Cortex of kidney (tissue), 1 donor: ENCODE results near the gene CCNDBP1.
A peak's percentile ranks its signal among the peaks of the same experiment; 100 is the strongest.
"Not testable (repeated sequence)": the region's sequence is repeated elsewhere in the genome, so short reads cannot be mapped to it uniquely, and the experiment has no call there.

Experiments
- DNase-seq: peaks from one replicate; lab custom pipeline; 2025; lab: John Stamatoyannopoulos, UW

The CCNDBP1 gene, protein sequence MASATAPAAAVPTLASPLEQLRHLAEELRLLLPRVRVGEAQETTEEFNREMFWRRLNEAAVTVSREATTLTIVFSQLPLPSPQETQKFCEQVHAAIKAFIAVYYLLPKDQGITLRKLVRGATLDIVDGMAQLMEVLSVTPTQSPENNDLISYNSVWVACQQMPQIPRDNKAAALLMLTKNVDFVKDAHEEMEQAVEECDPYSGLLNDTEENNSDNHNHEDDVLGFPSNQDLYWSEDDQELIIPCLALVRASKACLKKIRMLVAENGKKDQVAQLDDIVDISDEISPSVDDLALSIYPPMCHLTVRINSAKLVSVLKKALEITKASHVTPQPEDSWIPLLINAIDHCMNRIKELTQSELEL

DNA sequence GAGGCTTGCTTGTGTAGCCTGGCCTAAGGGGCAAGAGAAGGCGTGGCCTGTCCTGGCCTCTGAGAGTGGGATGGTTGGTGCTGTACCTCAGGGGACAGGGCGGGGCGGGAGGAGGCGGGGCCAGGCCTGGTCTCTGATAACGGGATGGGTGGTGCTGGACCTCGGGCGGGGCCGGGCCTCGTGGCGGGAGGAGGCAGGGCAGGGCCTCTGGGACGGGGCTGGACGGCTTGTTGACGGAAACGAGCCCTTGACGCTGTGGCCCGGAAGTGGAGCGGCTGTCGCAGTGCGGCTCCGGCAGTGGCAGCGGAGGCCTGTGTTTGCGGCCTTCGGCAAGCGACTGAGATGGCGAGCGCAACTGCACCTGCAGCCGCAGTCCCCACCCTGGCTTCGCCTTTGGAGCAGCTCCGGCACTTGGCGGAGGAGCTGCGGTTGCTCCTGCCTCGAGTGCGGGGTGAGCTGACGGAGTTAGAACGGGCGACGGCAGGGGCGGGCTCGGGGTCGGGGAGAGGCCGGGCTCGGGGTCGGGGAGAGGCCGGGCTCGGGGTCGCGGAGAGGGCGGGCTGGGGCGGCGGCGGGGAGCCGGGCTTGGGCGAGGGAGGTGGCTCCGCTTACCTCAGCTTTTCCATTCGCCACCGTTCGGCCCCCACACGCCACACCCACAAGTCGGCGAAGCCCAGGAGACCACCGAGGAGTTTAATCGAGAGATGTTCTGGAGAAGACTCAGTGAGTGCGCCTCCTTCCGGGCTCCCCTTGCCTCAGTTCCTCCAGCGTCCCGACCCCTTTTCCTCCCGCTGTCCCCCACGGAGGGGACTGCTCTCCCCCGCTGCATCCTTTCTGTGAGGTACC is at the start of gene CCNDBP1:
Gene CCNDBP1 (plus strand): TSS at position 247 of the 846 bp plus-strand sequence. CDS start 96 bp downstream, at position 343.
- DNase-seq, result peak; percentile 64

- DNase-seq, result no peak
Observed at GRCh38 chr15:43143203-43143941, 41.8 kb upstream of the CCNDBP1 start.

DNA sequence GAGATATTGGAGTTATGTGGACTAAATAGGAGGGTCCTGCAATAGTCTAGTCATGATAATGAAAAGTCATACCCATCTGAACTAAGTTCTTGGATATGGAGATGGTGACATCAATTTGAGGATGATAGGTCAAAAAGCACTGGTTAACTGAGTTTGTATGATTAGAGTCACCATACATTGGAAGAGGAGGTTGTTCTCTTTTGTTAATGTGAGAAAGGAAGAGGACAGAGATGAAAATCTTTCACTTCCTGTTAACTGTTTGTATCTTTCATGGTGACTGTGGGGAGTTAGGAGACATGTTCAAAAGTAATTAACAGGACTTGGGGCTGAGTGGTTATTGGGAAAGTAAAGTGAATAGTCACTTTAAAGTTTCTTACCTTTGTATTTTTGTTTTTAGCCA is 40.7 kb upstream of the CCNDBP1 start:
- DNase-seq, result no peak

DNA sequence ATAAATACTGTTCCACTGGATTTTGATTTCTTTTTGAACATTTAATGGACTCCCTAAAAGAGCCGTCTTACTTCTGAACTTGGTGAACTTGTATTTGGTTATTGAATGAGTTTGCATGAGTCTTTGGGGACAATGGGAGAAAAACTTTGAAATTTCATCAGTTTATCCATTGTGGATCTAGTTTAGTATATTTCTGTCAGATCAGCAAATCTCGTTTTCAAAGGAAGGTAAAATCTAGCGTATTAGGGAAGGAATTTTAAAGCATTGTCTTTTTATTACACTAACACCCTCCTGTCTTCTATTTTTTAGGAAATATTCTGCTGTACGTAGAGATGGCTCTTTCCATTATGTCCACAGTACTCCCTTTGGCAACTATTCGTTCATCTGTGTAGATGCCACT is 39.0 kb upstream of the CCNDBP1 start:
- no peak for DNase-seq

GRCh38 chr15:43150191-43150929 is 34.8 kb upstream of the CCNDBP1 start:
- no peak for DNase-seq

- DNase-seq, result no peak
Observed at GRCh38 chr15:43151688-43152087, 33.5 kb upstream of the CCNDBP1 start.

- DNase-seq, result no peak
Observed at GRCh38 chr15:43153269-43153668, 31.9 kb upstream of the CCNDBP1 start.

DNA sequence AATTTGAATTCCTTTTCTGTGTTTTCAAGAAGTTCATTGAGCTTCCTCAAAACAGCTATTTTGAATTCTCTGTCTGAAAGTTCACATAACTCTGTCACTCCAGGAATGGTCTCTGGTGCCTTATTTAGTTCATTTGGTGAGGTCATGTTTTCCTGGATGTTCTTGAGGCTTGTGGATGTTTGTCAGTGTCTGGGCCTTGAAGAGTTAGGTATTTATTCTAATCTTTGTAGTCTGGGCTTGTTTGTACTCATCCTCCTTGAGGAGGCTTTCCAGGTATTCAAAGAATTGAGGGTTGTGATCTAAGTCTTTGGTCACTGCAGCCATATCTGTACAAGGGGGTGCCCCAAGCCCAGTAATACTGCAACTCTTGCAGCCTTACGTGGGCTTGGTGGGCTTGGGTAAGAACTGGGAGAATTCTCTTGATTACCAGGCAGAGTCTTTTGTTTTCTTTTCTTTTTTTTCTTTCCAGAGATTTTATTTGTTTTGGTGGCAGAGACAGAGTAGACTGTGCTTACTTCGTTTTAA is 19.3 kb upstream of the CCNDBP1 start:
- DNase-seq, result no peak

- DNase-seq, result not testable (repeated sequence)
Observed at GRCh38 chr15:43167261-43167660, 17.9 kb upstream of the CCNDBP1 start.

GRCh38 chr15:43168192-43169107 is 16.8 kb upstream of the CCNDBP1 start:
- DNase-seq, result no peak

GRCh38 chr15:43169888-43170287 is 15.3 kb upstream of the CCNDBP1 start:
- no peak for DNase-seq

DNA sequence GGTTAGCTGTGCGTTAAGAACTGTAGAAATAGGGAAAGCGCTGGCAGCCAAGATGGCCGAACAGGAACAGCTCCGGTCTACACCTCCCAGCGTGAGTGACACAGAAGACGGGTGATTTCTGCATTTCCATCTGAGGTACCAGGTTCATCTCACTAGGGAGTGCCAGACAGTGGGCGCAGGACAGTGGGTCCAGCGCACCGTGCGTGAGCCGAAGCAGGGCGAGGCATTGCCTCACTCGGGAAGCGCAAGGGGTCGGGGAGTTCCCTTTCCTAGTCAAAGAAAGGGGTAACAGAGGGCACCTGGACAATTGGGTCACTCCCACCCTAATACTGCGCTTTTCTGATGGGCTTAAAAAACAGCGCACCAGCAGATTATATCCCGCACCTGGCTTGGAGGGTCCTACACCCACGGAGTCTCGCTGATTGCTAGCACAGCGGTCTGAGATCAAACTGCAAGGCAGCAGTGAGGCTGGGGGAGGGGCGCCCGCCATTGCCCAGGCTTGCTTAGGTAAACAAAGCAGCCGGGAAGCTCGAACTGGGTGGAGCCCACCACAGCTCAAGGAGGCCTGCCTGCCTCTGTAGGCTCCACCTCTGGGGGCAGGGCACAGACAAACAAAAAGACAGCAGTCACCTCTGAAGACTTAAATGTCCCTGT is 9.4 kb upstream of the CCNDBP1 start:
- not testable (repeated sequence) for DNase-seq

- not testable (repeated sequence) for DNase-seq
Observed at GRCh38 chr15:43177147-43177546, 8.1 kb upstream of the CCNDBP1 start.

- DNase-seq, result no peak
Observed at GRCh38 chr15:43183270-43183669, 1.9 kb upstream of the CCNDBP1 start.

DNA sequence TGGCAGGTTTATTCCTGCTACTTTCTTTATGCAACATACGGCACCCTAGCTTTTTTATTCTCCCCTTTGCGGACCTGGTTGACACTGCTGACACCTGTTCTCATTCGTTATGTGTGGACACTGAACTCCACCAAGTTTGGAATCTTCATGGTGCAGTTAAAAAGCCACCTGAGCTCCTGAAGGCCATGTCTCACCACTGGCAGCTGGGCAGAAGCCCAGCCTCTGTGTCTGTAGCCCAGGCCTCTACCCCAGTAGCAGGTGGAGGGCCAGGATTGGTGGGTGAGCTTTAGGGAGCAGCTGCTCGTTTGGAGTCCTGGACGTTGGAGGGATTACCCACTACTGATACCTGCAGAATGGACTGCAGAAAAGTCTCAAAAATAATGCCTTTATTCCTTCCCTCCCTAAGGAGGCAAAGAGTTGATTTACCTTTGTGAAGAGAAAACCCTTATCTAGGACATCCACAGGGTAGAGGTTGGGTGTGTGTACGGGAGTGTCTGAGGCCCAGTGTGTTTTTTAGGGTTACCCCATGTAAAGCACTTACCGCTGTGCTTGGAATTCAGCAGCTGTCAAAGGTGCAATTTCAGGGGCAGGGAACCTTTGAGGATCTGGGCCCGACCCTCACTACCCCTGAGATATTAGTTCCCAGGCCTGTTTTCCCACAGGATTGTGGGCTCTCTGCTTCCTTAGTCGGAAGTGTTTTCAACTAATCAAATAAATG is 637 bp upstream of the CCNDBP1 start:
- no peak for DNase-seq

DNA sequence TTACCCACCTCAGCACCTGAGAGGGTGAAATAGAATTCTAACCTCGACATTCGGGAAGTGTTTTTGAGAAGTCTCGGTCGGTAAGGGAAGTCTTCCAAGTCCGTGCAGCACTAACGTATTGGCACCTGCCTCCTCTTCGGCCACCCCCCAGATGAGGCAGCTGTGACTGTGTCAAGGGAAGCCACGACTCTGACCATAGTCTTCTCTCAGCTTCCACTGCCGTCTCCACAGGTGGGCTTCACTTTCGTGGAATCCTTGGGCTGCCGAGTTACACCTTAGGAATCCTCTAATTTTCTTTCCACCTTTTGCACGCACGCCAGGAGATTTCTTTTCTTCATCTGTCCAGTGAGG is 775 bp downstream of the CCNDBP1 start:
- DNase-seq, result no peak

- no peak for DNase-seq
Observed at GRCh38 chr15:43187544-43188155, 2.4 kb downstream of the CCNDBP1 start.

DNA sequence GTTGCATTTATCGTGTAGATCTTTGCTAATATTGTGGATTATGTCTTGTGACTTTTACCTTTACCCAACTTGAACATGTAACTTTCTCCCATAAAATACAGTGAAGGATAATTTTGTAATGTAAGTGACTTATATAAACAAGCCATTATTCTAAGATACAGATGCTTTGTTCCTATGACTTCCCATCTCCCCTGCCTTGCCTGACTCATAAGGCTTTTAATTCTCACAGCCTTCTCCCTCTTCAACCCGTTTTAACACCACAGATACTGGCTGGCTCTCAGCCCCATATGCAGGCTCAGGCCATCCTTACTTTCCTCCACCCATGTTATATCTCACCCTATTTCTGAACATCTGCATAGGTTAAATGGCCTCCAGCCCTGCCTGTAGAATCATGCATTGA is 4.1 kb downstream of the CCNDBP1 start:
- no peak for DNase-seq

- DNase-seq, result no peak
Observed at GRCh38 chr15:43190178-43190577, 5.0 kb downstream of the CCNDBP1 start.
